COR-L47 (cell line): Measurements from ENCODE around the gene RHO.

Experiments
- DNase-seq: peaks from one replicate; lab custom pipeline; 2025; lab: John Stamatoyannopoulos, UW

Gene RHO

GRCh38 chr3:129577925-129578786 is 49.7 kb downstream of the RHO start:
- no peak for DNase-seq

GRCh38 chr3:129579991-129580390 is 51.6 kb downstream of the RHO start:
- no peak for DNase-seq

- DNase-seq = no peak
These were observed 53.2 kb downstream of the RHO start for GRCh38 chr3:129581623-129582022.

DNA sequence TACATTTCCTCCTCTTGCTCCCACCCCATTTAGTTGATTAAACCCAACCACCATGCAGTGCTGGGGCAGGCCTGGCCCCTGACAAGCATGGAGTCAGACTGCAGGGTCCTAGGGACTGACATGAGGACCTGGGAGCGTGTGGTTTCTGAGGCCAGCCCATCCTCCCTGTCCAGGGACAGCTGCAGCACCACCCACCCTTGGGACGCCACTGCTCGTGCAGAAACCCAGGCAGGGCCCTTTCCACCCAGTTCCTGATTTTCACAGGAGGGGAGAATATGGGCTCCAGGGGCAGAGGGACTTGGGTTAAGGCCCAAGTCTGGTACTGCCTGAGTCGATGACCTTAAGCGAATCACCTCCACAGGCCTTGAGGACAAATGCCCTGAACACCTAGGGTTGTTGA is 54.4 kb downstream of the RHO start:
- DNase-seq = no peak

GRCh38 chr3:129583289-129583688 is 54.9 kb downstream of the RHO start:
- DNase-seq = no peak

- no peak for DNase-seq
These were observed 56.2 kb downstream of the RHO start for GRCh38 chr3:129584631-129585030.
